Right lobe of liver (tissue), 4 donors: ENCODE data around the gene EXOC4.

Experiments
- POLR2A ChIP-seq: fragments of 450-650 bp; IDR thresholded peaks from one replicate; pipeline ENCODE4 v1.6.1; 2017; ENCODE audit warnings: antibody characterized with exemption, mild to moderate bottlenecking
- TF ChIP-seq, protein P1 (sequence below), 4 donors: fragments of 200-600 bp in 3 of 4; fragments of 450-650 bp in 1 of 4; IDR thresholded peaks; one replicate each; pipeline versions ENCODE4 v1.5.1 to v1.8.0; 2016 to 2022; ENCODE audit warnings: antibody characterized with exemption in 4 of 4, mild to moderate bottlenecking in 2 of 4
- donor health status: DM: no; HTN: no; CAD: no.
- donor health status: DM: no; HTN: no; CAD: no.
- donor health status: DM: no; HTN: yes; CAD: no.

DNA sequence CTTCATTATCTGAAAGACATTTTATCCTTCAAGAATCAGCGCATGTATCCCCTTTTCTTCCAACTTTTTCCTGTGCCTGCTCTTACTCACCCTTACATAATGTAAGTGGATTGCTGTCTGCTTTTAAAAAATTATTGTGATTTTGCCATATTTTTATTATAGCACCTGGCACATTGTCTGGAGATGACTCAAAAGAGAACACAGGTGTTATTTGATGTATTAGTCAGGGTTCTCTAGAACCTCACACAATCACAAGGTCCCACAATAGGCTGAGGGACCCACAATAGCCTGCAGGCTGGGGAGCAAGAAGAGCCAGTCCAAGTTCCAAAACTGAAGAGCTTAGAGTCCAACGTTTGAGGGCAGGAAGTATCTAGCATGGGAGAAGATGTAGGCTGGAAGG lies 390.0 kb downstream of the EXOC4 start:
- no peak for TF ChIP-seq POLR2A
- TF ChIP-seq, protein P1, sequence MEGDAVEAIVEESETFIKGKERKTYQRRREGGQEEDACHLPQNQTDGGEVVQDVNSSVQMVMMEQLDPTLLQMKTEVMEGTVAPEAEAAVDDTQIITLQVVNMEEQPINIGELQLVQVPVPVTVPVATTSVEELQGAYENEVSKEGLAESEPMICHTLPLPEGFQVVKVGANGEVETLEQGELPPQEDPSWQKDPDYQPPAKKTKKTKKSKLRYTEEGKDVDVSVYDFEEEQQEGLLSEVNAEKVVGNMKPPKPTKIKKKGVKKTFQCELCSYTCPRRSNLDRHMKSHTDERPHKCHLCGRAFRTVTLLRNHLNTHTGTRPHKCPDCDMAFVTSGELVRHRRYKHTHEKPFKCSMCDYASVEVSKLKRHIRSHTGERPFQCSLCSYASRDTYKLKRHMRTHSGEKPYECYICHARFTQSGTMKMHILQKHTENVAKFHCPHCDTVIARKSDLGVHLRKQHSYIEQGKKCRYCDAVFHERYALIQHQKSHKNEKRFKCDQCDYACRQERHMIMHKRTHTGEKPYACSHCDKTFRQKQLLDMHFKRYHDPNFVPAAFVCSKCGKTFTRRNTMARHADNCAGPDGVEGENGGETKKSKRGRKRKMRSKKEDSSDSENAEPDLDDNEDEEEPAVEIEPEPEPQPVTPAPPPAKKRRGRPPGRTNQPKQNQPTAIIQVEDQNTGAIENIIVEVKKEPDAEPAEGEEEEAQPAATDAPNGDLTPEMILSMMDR (IDR thresholded peaks at IDR 0.05): no peak
